GM12878 (cell line): ENCODE measurements around the gene CSPG5.

Experiments used
- EED ChIP-seq: sonication (generic); IDR thresholded peaks from 2 replicates; pipeline ENCODE4 v1.6.1; 2016; ENCODE audit warnings: antibody characterized with exemption, low read depth
- EZH2 ChIP-seq: IDR thresholded peaks from 2 replicates; pipeline ENCODE4 v1.6.1; 2012; ENCODE audit warnings: low read depth, mild to moderate bottlenecking, control low read depth, inconsistent platforms, low read length, borderline replicate concordance; ENCODE audit not compliant: control insufficient read depth
- FOS ChIP-seq: IDR thresholded peaks from 3 replicates; pipeline ENCODE4 v1.6.1; 2011; ENCODE audit warnings: borderline replicate concordance; ENCODE audit not compliant: insufficient read length; ENCODE audit errors: extremely low read depth
- MTA2 ChIP-seq: fragments of 450-650 bp; IDR thresholded peaks from 2 replicates; pipeline ENCODE4 v1.6.1; 2016; ENCODE audit warnings: low read depth, mild to moderate bottlenecking, moderate library complexity
- PAX8 ChIP-seq: fragments of 450-650 bp; IDR thresholded peaks from 2 replicates; pipeline ENCODE4 v1.6.1; 2017; ENCODE audit warnings: mild to moderate bottlenecking, moderate library complexity
- POLR2A ChIP-seq: IDR thresholded peaks from 2 replicates; pipeline ENCODE4 v1.6.1; 2011; ENCODE audit warnings: low read depth, mild to moderate bottlenecking, low read length
- TAF1 ChIP-seq: IDR thresholded peaks from 2 replicates; pipeline ENCODE4 v1.6.1; 2011; ENCODE audit warnings: mild to moderate bottlenecking, low read depth, low read length, borderline replicate concordance
- TCF7 ChIP-seq: IDR thresholded peaks from 2 replicates; pipeline ENCODE4 v1.6.1; 2014; ENCODE audit warnings: antibody characterized with exemption, borderline replicate concordance
- ZBTB33 ChIP-seq: fragments of 450-650 bp; IDR thresholded peaks from 2 replicates; pipeline ENCODE4 v1.6.1; 2017; ENCODE audit warnings: mild to moderate bottlenecking
- TF ChIP-seq, protein P1 (sequence below): IDR thresholded peaks from 2 replicates; pipeline ENCODE4 v1.6.1; 2011; ENCODE audit warnings: borderline replicate concordance, low read depth, mild to moderate bottlenecking, moderate library complexity, mixed read lengths, low read length; ENCODE audit not compliant: insufficient read depth; ENCODE audit errors: extremely low read length
- TF ChIP-seq, protein P2 (sequence below): IDR thresholded peaks from 2 replicates; pipeline ENCODE4 v1.6.1; 2012; ENCODE audit warnings: low read depth, low read length, improper control_type of control experiment
- TF ChIP-seq, protein P3 (sequence below), 3 experiments: IDR thresholded peaks in 2 of 3; conservative IDR thresholded peaks in 1 of 3; 2 replicates each; pipeline ENCODE4 v1.5.1; 2011; ENCODE audit warnings: low read depth in 3 of 3, low read length in 3 of 3, mild to moderate bottlenecking in 3 of 3, control low read depth in 2 of 3, moderate library complexity in 2 of 3, inconsistent platforms in 1 of 3, mixed read lengths in 1 of 3; ENCODE audit not compliant: control insufficient read depth in 2 of 3, insufficient read depth in 1 of 3; ENCODE audit errors: extremely low read depth in 1 of 3
- TF ChIP-seq, protein P4 (sequence below): fragments of 450-650 bp; IDR thresholded peaks from 2 replicates; pipeline ENCODE4 v1.6.1; 2016; ENCODE audit warnings: mild to moderate bottlenecking

- TF ChIP-seq PAX8 (no peak), EZH2 (no peak), POLR2A (no peak), FOS (no peak), TAF1 (no peak), EED (no peak), ZBTB33 (no peak), MTA2 (no peak), TCF7 (no peak)
- TF ChIP-seq, protein P1, sequence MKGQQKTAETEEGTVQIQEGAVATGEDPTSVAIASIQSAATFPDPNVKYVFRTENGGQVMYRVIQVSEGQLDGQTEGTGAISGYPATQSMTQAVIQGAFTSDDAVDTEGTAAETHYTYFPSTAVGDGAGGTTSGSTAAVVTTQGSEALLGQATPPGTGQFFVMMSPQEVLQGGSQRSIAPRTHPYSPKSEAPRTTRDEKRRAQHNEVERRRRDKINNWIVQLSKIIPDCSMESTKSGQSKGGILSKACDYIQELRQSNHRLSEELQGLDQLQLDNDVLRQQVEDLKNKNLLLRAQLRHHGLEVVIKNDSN: no peak
- TF ChIP-seq, protein P2, sequence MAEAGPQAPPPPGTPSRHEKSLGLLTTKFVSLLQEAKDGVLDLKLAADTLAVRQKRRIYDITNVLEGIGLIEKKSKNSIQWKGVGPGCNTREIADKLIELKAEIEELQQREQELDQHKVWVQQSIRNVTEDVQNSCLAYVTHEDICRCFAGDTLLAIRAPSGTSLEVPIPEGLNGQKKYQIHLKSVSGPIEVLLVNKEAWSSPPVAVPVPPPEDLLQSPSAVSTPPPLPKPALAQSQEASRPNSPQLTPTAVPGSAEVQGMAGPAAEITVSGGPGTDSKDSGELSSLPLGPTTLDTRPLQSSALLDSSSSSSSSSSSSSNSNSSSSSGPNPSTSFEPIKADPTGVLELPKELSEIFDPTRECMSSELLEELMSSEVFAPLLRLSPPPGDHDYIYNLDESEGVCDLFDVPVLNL: no peak
- TF ChIP-seq, protein P3, sequence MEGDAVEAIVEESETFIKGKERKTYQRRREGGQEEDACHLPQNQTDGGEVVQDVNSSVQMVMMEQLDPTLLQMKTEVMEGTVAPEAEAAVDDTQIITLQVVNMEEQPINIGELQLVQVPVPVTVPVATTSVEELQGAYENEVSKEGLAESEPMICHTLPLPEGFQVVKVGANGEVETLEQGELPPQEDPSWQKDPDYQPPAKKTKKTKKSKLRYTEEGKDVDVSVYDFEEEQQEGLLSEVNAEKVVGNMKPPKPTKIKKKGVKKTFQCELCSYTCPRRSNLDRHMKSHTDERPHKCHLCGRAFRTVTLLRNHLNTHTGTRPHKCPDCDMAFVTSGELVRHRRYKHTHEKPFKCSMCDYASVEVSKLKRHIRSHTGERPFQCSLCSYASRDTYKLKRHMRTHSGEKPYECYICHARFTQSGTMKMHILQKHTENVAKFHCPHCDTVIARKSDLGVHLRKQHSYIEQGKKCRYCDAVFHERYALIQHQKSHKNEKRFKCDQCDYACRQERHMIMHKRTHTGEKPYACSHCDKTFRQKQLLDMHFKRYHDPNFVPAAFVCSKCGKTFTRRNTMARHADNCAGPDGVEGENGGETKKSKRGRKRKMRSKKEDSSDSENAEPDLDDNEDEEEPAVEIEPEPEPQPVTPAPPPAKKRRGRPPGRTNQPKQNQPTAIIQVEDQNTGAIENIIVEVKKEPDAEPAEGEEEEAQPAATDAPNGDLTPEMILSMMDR (IDR thresholded peaks at IDR 0.05 in 2 of 3, conservative IDR thresholded peaks at IDR 0.05 in 1 of 3; ENCODE audit: control insufficient read depth in 2 of 3, extremely low read depth in 1 of 3, insufficient read depth in 1 of 3, low read depth in 3 of 3, low read length in 3 of 3): no peak
- TF ChIP-seq, protein P4, sequence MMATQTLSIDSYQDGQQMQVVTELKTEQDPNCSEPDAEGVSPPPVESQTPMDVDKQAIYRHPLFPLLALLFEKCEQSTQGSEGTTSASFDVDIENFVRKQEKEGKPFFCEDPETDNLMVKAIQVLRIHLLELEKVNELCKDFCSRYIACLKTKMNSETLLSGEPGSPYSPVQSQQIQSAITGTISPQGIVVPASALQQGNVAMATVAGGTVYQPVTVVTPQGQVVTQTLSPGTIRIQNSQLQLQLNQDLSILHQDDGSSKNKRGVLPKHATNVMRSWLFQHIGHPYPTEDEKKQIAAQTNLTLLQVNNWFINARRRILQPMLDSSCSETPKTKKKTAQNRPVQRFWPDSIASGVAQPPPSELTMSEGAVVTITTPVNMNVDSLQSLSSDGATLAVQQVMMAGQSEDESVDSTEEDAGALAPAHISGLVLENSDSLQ: no peak
These were observed 24.7 kb upstream of the CSPG5 start for GRCh38 chr3:47603332-47603731.
